Esophagus squamous epithelium (tissue), 5 donors: Measurements from ENCODE around the gene GABRA4. TPM values are rescaled to one million over a fixed set of nuclear protein-coding genes. Genes with fewer than 3 reads are reported as not detected.

Experiments used
- DNase-seq: peaks from one replicate; lab custom pipeline; 2025; lab: John Stamatoyannopoulos, UW
- H3K27ac ChIP-seq, 4 donors: fragments of 200-600 bp; sonication (generic); one replicate each; pipeline ENCODE4 v1.5.1; 2016 to 2019; ENCODE audit warnings: mild to moderate bottlenecking in 1 of 4
- H3K27me3 ChIP-seq, 4 donors: fragments of 200-600 bp; sonication (generic); 1 replicate in 3 of 4; 2 replicates in 1 of 4; pipeline versions ENCODE4 v1.5.1 to v1.6.0; 2017 to 2021; ENCODE audit warnings: antibody characterized with exemption in 1 of 4
- H3K36me3 ChIP-seq, 3 donors: fragments of 200-600 bp; sonication (generic); one replicate each; pipeline ENCODE4 v1.5.1; 2016 to 2019
- H3K4me1 ChIP-seq, 3 donors: fragments of 200-600 bp; sonication (generic); one replicate each; pipeline ENCODE4 v1.5.1; 2017 to 2019
- H3K4me3 ChIP-seq, 4 donors: fragments of 200-600 bp; sonication (generic); 1 replicate in 3 of 4; 2 replicates in 1 of 4; pipeline ENCODE4 v1.5.1; 2016 to 2019; ENCODE audit warnings: mild to moderate bottlenecking in 2 of 4, moderate library complexity in 1 of 4
- H3K9me3 ChIP-seq, 3 donors: fragments of 200-600 bp; sonication (generic); one replicate each; pipeline ENCODE4 v1.5.1; 2016 to 2019
- CTCF ChIP-seq, 6 experiments: fragments of 450-650 bp in 4 of 6; fragments of 200-600 bp in 2 of 6; sonication (generic) in 2 of 6; IDR thresholded peaks; one replicate each; pipeline ENCODE4 v1.5.1; 2016 to 2019; ENCODE audit warnings: antibody characterized with exemption in 6 of 6, mild to moderate bottlenecking in 4 of 6, moderate library complexity in 4 of 6
- POLR2A ChIP-seq, 4 donors: fragments of 450-650 bp; IDR thresholded peaks; one replicate each; pipeline ENCODE4 v1.6.1; 2017; ENCODE audit warnings: antibody characterized with exemption in 4 of 4, mild to moderate bottlenecking in 4 of 4, moderate library complexity in 3 of 4
- WGBS, 2 donors: methylation state at CpG; one replicate each; pipeline ENCODE4 v1.1.5; 2018; 5-methylcytosine and 5-hydroxymethylcytosine counted together
- intact Hi-C: fragments of 100-400 bp; cut with DNase I; formaldehyde crosslinking; loops from one replicate; pipeline ENCODE4 v1.15.0; 2022
- total RNA-seq, 4 donors: library from RNA; depleted of rRNA; stranded (reverse); fragments of >200 nt; gene quantifications; one replicate each; pipeline ENCODE4 v1.1.0, GENCODE V29; 2016
- donor health status: DM: yes; HTN: yes; CAD: no.

The GABRA4 gene
- total RNA-seq, 4 donors from 2014 or later = under 0.01 to 2.3 (median 0.13) TPM; not detected in 1

- Histone ChIP-seq H3K27ac (no peak within 1 kb of the TSS), H3K27me3 (no peaks in the 10 kb centered on the region), H3K9me3 (no peaks in the 10 kb centered on the region), H3K4me3 (no peak within 1 kb of the TSS), H3K4me1 (no peaks in the 10 kb centered on the region), H3K36me3 (no peaks in the 10 kb centered on the region)
- DNase-seq = no peak
- 87 to 90% methylated on average over 12 of the region's 12 CpGs for WGBS, 2 donors
- intact Hi-C loops = no loop called here
- no peak for TF ChIP-seq CTCF (IDR thresholded peaks at IDR 0.05)
- TF ChIP-seq POLR2A (IDR thresholded peaks at IDR 0.05) = no peak
Observed at GRCh38 chr4:46909078-46909477, 84.3 kb downstream of the GABRA4 start, which contains the start of gene COX7B2. Gene COX7B2, minus strand, starts transcription at chr4:46909245. Its CDS starts 174,053 bp downstream, at chr4:46735192.

GRCh38 chr4:46908148-46908547 lies 85.2 kb downstream of the GABRA4 start:
- WGBS, 2 donors = 69% methylated on average over 4 of the region's 4 CpGs
- TF ChIP-seq CTCF (IDR thresholded peaks at IDR 0.05) (no peak), POLR2A (IDR thresholded peaks at IDR 0.05) (no peak)

GRCh38 chr4:46900082-46900481 lies 93.3 kb downstream of the GABRA4 start:
- H3K36me3 ChIP-seq = no peaks in the 10 kb centered on the region
- no peaks in the 10 kb centered on the region for H3K9me3 ChIP-seq
- no peak overlapping the region for H3K27ac ChIP-seq
- TF ChIP-seq POLR2A (IDR thresholded peaks at IDR 0.05) (no peak), CTCF (IDR thresholded peaks at IDR 0.05) (no peak)
- intact Hi-C loops = no loop called here
- 41 to 56% methylated on average over 1 of the region's 1 CpG for WGBS, 2 donors
- H3K27me3 ChIP-seq = no peaks in the 10 kb centered on the region
- DNase-seq = no peak
- no peaks in the 10 kb centered on the region for H3K4me1 ChIP-seq
- H3K4me3 ChIP-seq = no peak overlapping the region

More at GRCh38 chr4:46908148-46908547, 85.2 kb downstream of the GABRA4 start:
- Histone ChIP-seq H3K9me3 (no peaks in the 10 kb centered on the region), H3K4me3 (no peak overlapping the region), H3K27ac (no peak overlapping the region), H3K36me3 (no peaks in the 10 kb centered on the region), H3K4me1 (no peaks in the 10 kb centered on the region), H3K27me3 (no peaks in the 10 kb centered on the region)
- intact Hi-C loops = no loop called here
- no peak for DNase-seq

GRCh38 chr4:46894826-46895225 lies 98.6 kb downstream of the GABRA4 start:
- 46 to 57% methylated on average over 5 of the region's 5 CpGs for WGBS, 2 donors
- Histone ChIP-seq H3K9me3 (no peaks in the 10 kb centered on the region), H3K27ac (no peak overlapping the region), H3K4me3 (no peak overlapping the region), H3K36me3 (no peaks in the 10 kb centered on the region), H3K27me3 (no peaks in the 10 kb centered on the region), H3K4me1 (no peaks in the 10 kb centered on the region)
- intact Hi-C loops = no loop called here
- TF ChIP-seq CTCF (IDR thresholded peaks at IDR 0.05) = no peak
- no peak for TF ChIP-seq POLR2A (IDR thresholded peaks at IDR 0.05)
- no peak for DNase-seq

- Histone ChIP-seq H3K27ac (no peak overlapping the region), H3K4me1 (no peaks in the 10 kb centered on the region), H3K4me3 (no peak overlapping the region), H3K9me3 (no peaks in the 10 kb centered on the region), H3K27me3 (no peaks in the 10 kb centered on the region), H3K36me3 (no peaks in the 10 kb centered on the region)
- TF ChIP-seq POLR2A (IDR thresholded peaks at IDR 0.05) = no peak
- TF ChIP-seq CTCF (IDR thresholded peaks at IDR 0.05) = no peak
- 18 to 27% methylated on average over 2 of the region's 2 CpGs for WGBS, 2 donors
- intact Hi-C loops = no loop called here
- DNase-seq = no peak
Observed at GRCh38 chr4:46890056-46890455, 103.3 kb downstream of the GABRA4 start.
